ENCODE measurements around the gene SAMD14. TPM values are rescaled to one million over a fixed set of nuclear protein-coding genes. Genes with fewer than 3 reads are reported as not detected.

SAMD14 gene
- total and polyA plus RNA-seq, 10 of the 15 experiments (the other 5 are each of a cell fraction or from before 2014, with no cell fraction given), result 0.06 to 1.7 (median 0.25) TPM; not detected in 3

GRCh38 chr17:50105811-50106210 lies 24.1 kb downstream of the SAMD14 start:
- Histone ChIP-seq H3K27me3 (replicated peaks in 1 of 2; ENCODE audit: control insufficient read depth in 2 of 2, insufficient read depth in 2 of 2, low read length in 1 of 2) (no peaks in the 10 kb centered on the region), H3K27ac (ENCODE audit: control insufficient read depth, insufficient read depth) (no peak overlapping the region), H3K79me2 (ENCODE audit: control insufficient read depth, insufficient read depth, low read length) (no peaks in the 10 kb centered on the region), H2AFZ (ENCODE audit: control insufficient read depth, low read depth, low read length) (no peak overlapping the region), H3K9me3 (replicated peaks; ENCODE audit: control insufficient read depth, insufficient read depth, low read length) (no peaks in the 10 kb centered on the region), H4K20me1 (ENCODE audit: control insufficient read depth, insufficient read depth) (no peaks in the 10 kb centered on the region), H3K36me3 (ENCODE audit: control insufficient read depth in 2 of 2, insufficient read depth in 2 of 2, low read length in 1 of 2) (no peaks in the 10 kb centered on the region; a peak in 2 of 4 replicates), H3K4me1 (ENCODE audit: control insufficient read depth, insufficient read depth, low read length) (no peaks in the 10 kb centered on the region), H3K4me2 (ENCODE audit: control insufficient read depth, insufficient read depth) (no peak overlapping the region), H3K9ac (ENCODE audit: control insufficient read depth, insufficient read depth, low read length) (no peak overlapping the region), H3K4me3 (no peak overlapping the region)
- ChIA-PET RAD21 (ENCODE audit: unreplicated experiment) (no interaction called here), SMC1A (ENCODE audit: uncharacterized antibody, unreplicated experiment) (no interaction called here), POLR2A (no interaction called here), CTCF (interaction anchor here (2.1 kb wide), 1 partner anchor 12 kb away, joined by 8 read pairs; no protein-coding TSS in a partner anchor)
- no peak for ATAC-seq
- intact Hi-C loops (cut with micrococcal nuclease; ENCODE audit: unreplicated experiment) (no loop called here), in situ Hi-C loops (cut with MboI) (no loop called here)
- no peak for FAIRE-seq
- DNase-seq (ENCODE audit: low read depth, low spot score), result no peak
- BruUV-seq (replicated peaks), result no TSS peak
- 79% methylated on average over 15 of the region's 21 CpGs for WGBS (ENCODE audit: insufficient coverage, insufficient replicate concordance, low lambda C conversion rate, missing lambda C conversion rate)
- no peak for TF ChIP-seq ELK1 (IDR thresholded peaks at IDR 0.05; ENCODE audit: low read depth, low read length)

GRCh38 chr17:50103941-50104340 lies 26.0 kb downstream of the SAMD14 start:
- H3K27me3 ChIP-seq (replicated peaks in 1 of 2; ENCODE audit: control insufficient read depth in 2 of 2, insufficient read depth in 2 of 2, low read length in 1 of 2), result no peaks in the 10 kb centered on the region
- BruUV-seq (replicated peaks), result no TSS peak
- H3K9me3 ChIP-seq (replicated peaks; ENCODE audit: control insufficient read depth, insufficient read depth, low read length), result no peaks in the 10 kb centered on the region
- no peak overlapping the region for H3K4me2 ChIP-seq (ENCODE audit: control insufficient read depth, insufficient read depth)
- H2AFZ ChIP-seq (ENCODE audit: control insufficient read depth, low read depth, low read length), result no peak overlapping the region
- no peak overlapping the region for H3K9ac ChIP-seq (ENCODE audit: control insufficient read depth, insufficient read depth, low read length)
- FAIRE-seq, result no peak
- in situ Hi-C loops (cut with MboI) (no loop called here), intact Hi-C loops (cut with micrococcal nuclease; ENCODE audit: unreplicated experiment) (no loop called here)
- DNase-seq (ENCODE audit: low read depth, low spot score), result no peak
- H3K4me3 ChIP-seq, result no peak overlapping the region
- ChIA-PET POLR2A (no interaction called here), SMC1A (ENCODE audit: uncharacterized antibody, unreplicated experiment) (interaction anchor here (1.6 kb wide), 1 partner anchor 10 kb away, joined by 5 read pairs; no protein-coding TSS in a partner anchor), RAD21 (ENCODE audit: unreplicated experiment) (no interaction called here), CTCF (interaction anchor here (1.1 to 2.1 kb wide), 3 partner anchors 10 to 12 kb away, joined by 4 to 8 read pairs (median 5); no protein-coding TSS in a partner anchor)
- 50% methylated on average over 5 of the region's 5 CpGs for WGBS (ENCODE audit: insufficient coverage, insufficient replicate concordance, low lambda C conversion rate, missing lambda C conversion rate)
- no peak for ATAC-seq
- H4K20me1 ChIP-seq (ENCODE audit: control insufficient read depth, insufficient read depth), result no peaks in the 10 kb centered on the region
- H3K79me2 ChIP-seq (ENCODE audit: control insufficient read depth, insufficient read depth, low read length), result no peaks in the 10 kb centered on the region
- H3K36me3 ChIP-seq (ENCODE audit: control insufficient read depth in 2 of 2, insufficient read depth in 2 of 2, low read length in 1 of 2), result no peaks in the 10 kb centered on the region; a peak in 2 of 4 replicates
- H3K4me1 ChIP-seq (ENCODE audit: control insufficient read depth, insufficient read depth, low read length), result no peaks in the 10 kb centered on the region
- no peak overlapping the region for H3K27ac ChIP-seq (ENCODE audit: control insufficient read depth, insufficient read depth)
- TF ChIP-seq MEF2B (IDR thresholded peaks at IDR 0.05; ENCODE audit: partially characterized antibody, poor library complexity, severe bottlenecking), result no peak
- TF ChIP-seq ZBTB33 (IDR thresholded peaks at IDR 0.05), result no peak
- no peak for TF ChIP-seq CEBPZ (IDR thresholded peaks at IDR 0.05; ENCODE audit: low read depth, low read length)
- no peak for TF ChIP-seq MXI1 (IDR thresholded peaks at IDR 0.05; ENCODE audit: low read depth, low read length)
- no peak for TF ChIP-seq CREM (IDR thresholded peaks at IDR 0.05; ENCODE audit: low read depth)
- TF ChIP-seq MAX (IDR thresholded peaks at IDR 0.05; ENCODE audit: low read depth, low read length), result no peak

All from GM12878 (cell line).